H1 (cell line): Measurements from ENCODE around the gene RAB43. TPM values are rescaled to one million over a fixed set of nuclear protein-coding genes. Genes with fewer than 3 reads are reported as not detected.
A peak's percentile ranks its signal among the peaks of the same experiment; 100 is the strongest.

Experiments used
- BACH1 ChIP-seq: IDR thresholded peaks from 2 replicates; pipeline ENCODE4 v1.6.1; 2012; ENCODE audit warnings: low read length, improper control_type of control experiment
- BCL11A ChIP-seq, 2 experiments: IDR thresholded peaks; one replicate each; pipeline ENCODE4 v1.6.1; 2011; ENCODE audit warnings: low read depth in 2 of 2, low read length in 2 of 2, mild to moderate bottlenecking in 2 of 2
- CHD2 ChIP-seq: IDR thresholded peaks from 2 replicates; pipeline ENCODE4 v1.6.1; 2012; ENCODE audit warnings: low read length, improper control_type of control experiment
- CREB1 ChIP-seq: IDR thresholded peaks from 2 replicates; pipeline ENCODE4 v1.6.1; 2012; ENCODE audit warnings: inconsistent platforms
- FOSL1 ChIP-seq: IDR thresholded peaks from 2 replicates; pipeline ENCODE4 v1.6.1; 2011; ENCODE audit warnings: mild to moderate bottlenecking, low read depth, low read length, moderate library complexity; ENCODE audit not compliant: insufficient read depth
- POU5F1 ChIP-seq: IDR thresholded peaks from 2 replicates; pipeline ENCODE4 v1.6.1; 2011; ENCODE audit warnings: low read depth, mild to moderate bottlenecking, low read length, moderate library complexity
- RAD21 ChIP-seq, 2 experiments: IDR thresholded peaks in 1 of 2; conservative IDR thresholded peaks in 1 of 2; 2 replicates each; pipeline ENCODE4 v1.6.1; 2011; ENCODE audit warnings: low read depth in 2 of 2, low read length in 2 of 2, improper control_type of control experiment in 1 of 2, inconsistent platforms in 1 of 2, mild to moderate bottlenecking in 1 of 2, moderate library complexity in 1 of 2
- RNF2 ChIP-seq: fragments of 200-900, 300-1000 bp; sonication (generic); IDR thresholded peaks from 2 replicates; pipeline ENCODE4 v1.7.1; 2016; ENCODE audit warnings: borderline replicate concordance, low read depth, mild to moderate bottlenecking, antibody characterized with exemption, low read length; ENCODE audit not compliant: poor library complexity, severe bottlenecking; ENCODE audit errors: missing control alignments
- SIN3A ChIP-seq, 2 experiments: IDR thresholded peaks in 1 of 2; conservative IDR thresholded peaks in 1 of 2; 2 replicates each; pipeline ENCODE4 v1.6.1; 2011 to 2012; ENCODE audit warnings: low read length in 2 of 2, improper control_type of control experiment in 1 of 2, low read depth in 1 of 2, mild to moderate bottlenecking in 1 of 2
- SIX5 ChIP-seq: IDR thresholded peaks from 2 replicates; pipeline ENCODE4 v1.6.1; 2011; ENCODE audit warnings: mild to moderate bottlenecking, low read depth, low read length
- SP2 ChIP-seq: IDR thresholded peaks from 2 replicates; pipeline ENCODE4 v1.6.1; 2012; ENCODE audit warnings: mild to moderate bottlenecking, low read length, inconsistent platforms
- TAF1 ChIP-seq: IDR thresholded peaks from 2 replicates; pipeline ENCODE4 v1.6.1; 2011; ENCODE audit warnings: mild to moderate bottlenecking, low read depth, low read length
- YY1 ChIP-seq: IDR thresholded peaks from 2 replicates; pipeline ENCODE4 v1.6.1; 2011; ENCODE audit warnings: low read depth, mild to moderate bottlenecking, low read length
- polyA plus RNA-seq, 7 experiments: library from polyadenylated mRNA; depleted of rRNA in 3 of 7; stranded (reverse) in 5 of 7; unstranded in 2 of 7; fragments of >200 nt in 5 of 7; fragments of 200-250 nt in 2 of 7; gene quantifications; 1 replicate in 5 of 7; 2 replicates in 1 of 7; 4 replicates in 1 of 7; pipeline versions ENCODE4 v1.2.1 to v1.2.3, GENCODE V29; 2011 to 2013; ENCODE audit warnings: missing spikeins in 2 of 7, mixed read lengths in 2 of 7
- total RNA-seq: library from RNA; stranded (reverse); fragmentation: NEBNext Ultra II Directional; extraction: Animal tissue kit (Norgen Biotek cat#: 25700); gene quantifications from 2 replicates; pipeline ENCODE4 v1.2.1, GENCODE V29; 2021

The RAB43 gene
- total and polyA plus RNA-seq, 2 of the 8 experiments (the other 6 are each of a cell fraction or from before 2014, with no cell fraction given) = 13.1 to 19.4 TPM

- TF ChIP-seq YY1 (no peak), POU5F1 (no peak), FOSL1 (no peak), SIX5 (no peak), CREB1 (no peak), SP2 (no peak), RNF2 (no peak), SIN3A (conservative IDR thresholded peaks at IDR 0.05 in 1 of 2, IDR thresholded peaks at IDR 0.05 in 1 of 2; ENCODE audit: low read depth in 1 of 2, low read length in 2 of 2) (0 out of 4 replicates have a peak, but pooled peaks of 1 of the 2 experiments have one; percentile 14), BCL11A (IDR thresholded peaks at IDR 0.05; ENCODE audit: low read depth in 2 of 2, low read length in 2 of 2) (no peak), TAF1 (peak; percentile 53; the same call in 1 of the 2 replicates), BACH1 (no peak), RAD21 (IDR thresholded peaks at IDR 0.05 in 1 of 2, conservative IDR thresholded peaks at IDR 0.05 in 1 of 2; ENCODE audit: low read depth in 2 of 2, low read length in 2 of 2) (no peak), CHD2 (no peak)
These were observed 400 bp downstream of the RAB43 start (continued) for GRCh38 chr3:129121016-129121791.
